RWPE1 (cell line): ENCODE data around the gene CCDC91.
A peak's percentile ranks its signal among the peaks of the same experiment; 100 is the strongest.

Experiments
- CTCF ChIA-PET: fragments of 350-600 bp; sonication (Branson Sonifier 250); formaldehyde crosslinking; extraction: SDS; loops from one replicate; lab custom pipeline; 2021; lab: Yijun Ruan, JAX
- POLR2A ChIA-PET: fragments of 400-600 bp; formaldehyde crosslinking; extraction: SDS; loops from one replicate; lab custom pipeline; 2020; ENCODE audit warnings: antibody characterized with exemption; ENCODE audit not compliant: low non-redundant PET; lab: Yijun Ruan, JAX
- DNase-seq: peaks from one replicate; pipeline ENCODE4 v3.0.0; 2012; ENCODE audit warnings: low spot score
- H3K27ac ChIP-seq: fragments of 450-650 bp; 2 replicates; pipeline ENCODE4 v1.5.1; 2017
- TF ChIP-seq, protein P1 (sequence below): fragments of 450-650 bp; conservative IDR thresholded peaks from 2 replicates; pipeline ENCODE4 v1.5.1; 2017; ENCODE audit warnings: low read depth, mild to moderate bottlenecking

CCDC91 gene

DNA sequence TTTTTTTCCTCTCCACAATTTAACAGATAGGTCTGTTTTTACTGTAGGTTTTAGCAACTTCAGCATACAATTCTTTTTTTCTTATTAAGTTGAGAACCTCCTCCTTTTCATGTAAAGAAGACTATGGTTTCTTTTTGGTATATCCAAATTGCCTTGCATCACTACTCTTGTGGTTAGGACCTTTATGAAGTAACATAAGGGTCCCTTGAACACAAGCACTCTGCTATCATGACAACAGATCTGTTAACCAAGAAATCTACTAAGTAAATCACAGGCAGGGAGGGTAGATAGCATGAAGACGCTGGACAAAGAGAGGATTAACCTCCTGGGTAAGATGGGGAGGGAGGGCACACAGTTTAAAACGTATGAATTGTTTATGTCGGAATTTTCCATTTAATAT lies 380.6 kb downstream of the CCDC91 start:
- TF ChIP-seq, protein P1, sequence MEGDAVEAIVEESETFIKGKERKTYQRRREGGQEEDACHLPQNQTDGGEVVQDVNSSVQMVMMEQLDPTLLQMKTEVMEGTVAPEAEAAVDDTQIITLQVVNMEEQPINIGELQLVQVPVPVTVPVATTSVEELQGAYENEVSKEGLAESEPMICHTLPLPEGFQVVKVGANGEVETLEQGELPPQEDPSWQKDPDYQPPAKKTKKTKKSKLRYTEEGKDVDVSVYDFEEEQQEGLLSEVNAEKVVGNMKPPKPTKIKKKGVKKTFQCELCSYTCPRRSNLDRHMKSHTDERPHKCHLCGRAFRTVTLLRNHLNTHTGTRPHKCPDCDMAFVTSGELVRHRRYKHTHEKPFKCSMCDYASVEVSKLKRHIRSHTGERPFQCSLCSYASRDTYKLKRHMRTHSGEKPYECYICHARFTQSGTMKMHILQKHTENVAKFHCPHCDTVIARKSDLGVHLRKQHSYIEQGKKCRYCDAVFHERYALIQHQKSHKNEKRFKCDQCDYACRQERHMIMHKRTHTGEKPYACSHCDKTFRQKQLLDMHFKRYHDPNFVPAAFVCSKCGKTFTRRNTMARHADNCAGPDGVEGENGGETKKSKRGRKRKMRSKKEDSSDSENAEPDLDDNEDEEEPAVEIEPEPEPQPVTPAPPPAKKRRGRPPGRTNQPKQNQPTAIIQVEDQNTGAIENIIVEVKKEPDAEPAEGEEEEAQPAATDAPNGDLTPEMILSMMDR: no peak
- ChIA-PET CTCF (no interaction called here), POLR2A (no interaction called here)
- DNase-seq: no peak
- H3K27ac ChIP-seq: no peak overlapping the region

DNA sequence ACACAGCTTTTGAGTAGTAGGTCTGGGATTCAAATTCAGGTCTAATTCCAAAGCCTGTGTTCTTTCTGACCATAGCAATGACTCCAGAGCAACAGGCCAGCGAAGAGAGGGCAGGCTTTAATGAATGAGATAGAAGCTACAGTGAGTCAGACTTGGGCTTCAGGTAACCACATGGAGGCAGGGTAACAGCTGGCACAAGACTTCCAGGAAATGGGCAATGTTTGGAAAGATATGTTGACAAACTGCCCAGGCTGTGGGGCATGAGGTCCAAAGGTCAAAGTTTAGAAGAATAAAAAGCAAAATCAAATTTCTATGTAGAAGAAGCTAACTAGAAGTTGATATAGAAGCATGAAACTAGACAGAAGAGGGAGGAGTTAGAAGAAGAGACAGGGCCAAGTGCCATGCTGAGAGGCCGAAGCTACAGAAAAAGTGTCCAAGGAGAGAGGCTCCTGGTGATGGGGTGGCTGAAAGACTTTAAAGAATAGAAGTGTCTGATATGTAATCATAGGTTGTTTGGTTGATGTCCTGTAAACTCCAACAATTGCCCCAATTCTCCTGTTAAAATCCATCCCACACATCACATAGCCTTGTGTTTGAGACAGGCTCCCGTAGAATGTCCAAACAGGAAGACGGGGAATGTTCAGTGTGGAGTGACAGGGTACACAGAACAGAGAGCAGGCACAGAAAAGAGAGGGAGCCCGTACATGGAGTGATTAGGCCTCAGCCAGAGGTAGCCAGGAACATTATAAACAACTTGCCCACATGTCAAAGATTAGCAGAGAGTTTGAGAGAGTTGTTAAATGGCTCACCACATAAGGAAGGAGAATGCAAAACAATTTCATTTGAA lies 384.7 kb downstream of the CCDC91 start:
- DNase-seq: no peak
- POLR2A ChIA-PET: no interaction called here
- TF ChIP-seq, protein P1: no peak
- no peak overlapping the region for H3K27ac ChIP-seq
- CTCF ChIA-PET: no interaction called here

DNA sequence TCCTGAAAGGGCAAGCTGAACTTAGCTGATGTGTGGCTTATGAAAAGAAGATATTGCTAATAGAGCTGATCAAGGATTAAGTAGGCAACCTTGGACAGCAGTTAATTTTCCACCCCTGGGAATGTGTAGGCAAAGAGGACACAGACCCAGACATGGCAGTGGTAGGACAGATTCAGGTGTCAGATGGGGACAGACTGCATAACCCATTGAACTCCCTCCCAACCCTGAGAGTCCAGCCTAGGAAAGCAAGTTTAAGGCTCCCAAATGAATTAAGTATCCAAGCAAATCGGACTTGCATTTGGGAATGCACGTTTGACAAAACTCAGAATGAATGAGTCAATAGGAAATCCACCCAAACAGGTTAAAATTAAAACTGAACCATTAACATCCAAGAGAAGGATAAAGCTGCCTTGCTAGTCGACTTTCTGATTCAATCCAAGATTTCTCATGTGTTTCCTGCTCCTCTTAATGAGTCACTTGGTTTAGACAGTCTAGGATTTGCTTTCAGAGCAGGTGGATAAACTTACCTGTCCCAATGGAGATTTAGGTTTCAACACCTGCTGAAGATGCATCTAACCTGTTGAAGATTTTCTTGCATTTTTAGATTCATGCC lies 385.4 kb downstream of the CCDC91 start:
- H3K27ac ChIP-seq: no peak overlapping the region
- ChIA-PET CTCF (no interaction called here), POLR2A (no interaction called here)
- TF ChIP-seq, protein P1: no peak
- DNase-seq: no peak

DNA sequence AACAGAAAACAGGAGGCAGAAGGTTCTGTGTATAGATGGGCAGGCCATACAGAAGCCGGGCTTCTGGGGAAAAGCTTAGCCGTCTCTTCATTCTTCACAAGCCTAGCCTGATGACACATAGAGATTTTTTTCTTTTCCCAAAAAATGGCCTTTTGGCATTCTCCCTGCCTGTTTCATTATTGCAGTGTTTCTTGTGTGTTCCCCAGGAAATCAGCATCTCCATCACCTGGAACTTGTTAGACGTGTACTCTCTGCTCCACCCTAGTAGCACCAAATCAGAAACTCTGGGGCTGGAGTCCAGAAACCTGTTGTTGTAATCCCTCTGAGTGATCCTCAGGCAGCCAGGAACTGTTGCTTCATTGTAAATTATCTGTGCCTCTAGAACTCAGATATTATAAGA lies 388.1 kb downstream of the CCDC91 start:
- CTCF ChIA-PET: no interaction called here

DNA sequence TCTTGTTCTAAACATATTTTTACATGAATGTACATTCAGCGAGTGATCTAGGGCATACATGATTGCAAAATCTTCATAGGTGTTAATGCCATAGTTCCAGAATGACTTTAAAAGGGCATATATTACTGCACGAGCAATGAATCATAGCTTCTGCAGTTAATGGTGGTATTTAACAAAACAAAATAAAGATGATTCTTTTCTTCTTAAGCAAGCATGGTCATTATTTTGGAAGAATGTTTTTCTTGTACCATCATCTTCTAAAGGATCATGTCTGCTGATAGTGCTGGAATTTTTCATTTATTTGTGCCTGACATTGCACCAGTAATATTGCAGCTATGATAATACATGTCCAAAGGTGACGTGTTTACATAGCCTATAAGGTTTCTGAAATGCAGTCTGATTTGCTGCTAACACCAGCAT lies 388.6 kb downstream of the CCDC91 start:
- DNase-seq: peak; percentile 8
- CTCF ChIA-PET: no interaction called here
- TF ChIP-seq, protein P1: no peak
- POLR2A ChIA-PET: no interaction called here
- H3K27ac ChIP-seq: no peak overlapping the region

More for the DNA sequence above, 388.1 kb downstream of the CCDC91 start:
- POLR2A ChIA-PET: no interaction called here
- TF ChIP-seq, protein P1: no peak
- no peak for DNase-seq
- no peak overlapping the region for H3K27ac ChIP-seq

DNA sequence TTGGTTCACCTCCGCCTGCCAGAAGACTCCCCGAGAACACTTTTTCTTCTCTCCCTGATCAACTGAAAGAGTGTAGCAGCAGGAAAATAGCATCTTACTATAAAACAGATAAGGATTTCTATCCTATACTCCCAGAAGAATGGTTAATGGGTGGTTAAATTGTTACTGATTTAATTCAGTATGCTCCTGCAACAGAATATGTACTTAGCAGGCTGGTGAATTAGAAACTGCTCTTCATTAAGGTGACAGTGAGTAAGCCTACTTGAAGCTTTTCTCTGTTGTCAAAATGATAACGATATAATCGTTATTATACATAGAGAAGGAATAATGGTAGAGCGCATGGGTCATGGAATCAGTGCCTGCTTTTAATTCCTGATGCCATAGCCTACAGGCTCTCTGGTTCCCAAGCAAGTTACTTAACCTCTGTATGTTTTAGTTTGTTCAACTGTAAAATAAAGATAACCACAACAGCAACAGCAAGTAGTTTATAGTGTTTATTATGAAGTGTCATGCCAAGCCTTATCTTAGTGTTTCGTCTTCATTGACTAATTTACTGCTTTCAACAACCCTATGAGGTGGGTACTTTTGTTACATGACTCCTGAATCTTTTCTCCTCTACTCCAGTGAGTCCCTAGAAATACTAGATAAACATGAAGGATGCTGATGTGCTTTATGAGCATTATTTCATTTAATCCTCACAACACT lies 392.6 kb downstream of the CCDC91 start:
- CTCF ChIA-PET: interaction anchor here (0.6 to 0.7 kb wide), 2 partner anchors 618 to 660 kb away, joined by 3 read pairs; no protein-coding TSS in a partner anchor

More for the DNA sequence above, 392.6 kb downstream of the CCDC91 start:
- TF ChIP-seq, protein P1: no peak
- POLR2A ChIA-PET: no interaction called here
- no peak for DNase-seq
- H3K27ac ChIP-seq: no peak overlapping the region
